Activated CD4-positive, alpha-beta T cell treated with anti-CD3 and anti-CD28 coated beads, Interleukin-2, Interleukin-4, amounts not matched to agents 100 ng/mL and 50 ng/mL, durations not matched to agents 16 hours and 8 hours (primary cell): Measurements from ENCODE around the gene ARHGEF33.

Source experiments
- DNase-seq: peaks from one replicate; pipeline ENCODE4 v3.0.0-alpha.2; 2020; ENCODE audit warnings: low spot score

Gene ARHGEF33

GRCh38 chr2:39018638-39019037 is 129.0 kb downstream of the ARHGEF33 start:
- DNase-seq, result no peak

GRCh38 chr2:39020383-39020782 is 130.7 kb downstream of the ARHGEF33 start:
- no peak for DNase-seq

- no peak for DNase-seq
Observed at GRCh38 chr2:39022642-39023235, 133.1 kb downstream of the ARHGEF33 start.

GRCh38 chr2:39023649-39024048 is 134.0 kb downstream of the ARHGEF33 start:
- no peak for DNase-seq

- peak; percentile 15 for DNase-seq
Observed at GRCh38 chr2:39024833-39025232, 135.2 kb downstream of the ARHGEF33 start.
